Pancreas (tissue), 10 donors: ENCODE results near the gene FAM222A. TPM values are rescaled to one million over a fixed set of nuclear protein-coding genes. Genes with fewer than 3 reads are reported as not detected.

Source experiments
- ATAC-seq, 4 donors: fragments of 200-7000 bp; cut with Tn5 transposase; one replicate each; pipeline versions ENCODE4 v1.8.0 to v1.9.1; 2020; ENCODE audit warnings: mild to moderate bottlenecking in 4 of 4, moderate library complexity in 4 of 4
- DNase-seq, 6 donors: peaks; one replicate each; pipeline ENCODE4 v3.0.0-alpha.2; 2020
- FAIRE-seq: peaks from 2 replicates; lab custom pipeline; 2012; peaks lifted over from hg19 to GRCh38; lab: Jason Lieb, UNC
- H3K27ac ChIP-seq, 4 donors: fragments of 200-600 bp; sonication (generic); 1 replicate in 3 of 4; 2 replicates in 1 of 4; pipeline versions ENCODE4 v1.5.0 to v1.8.0; 2020
- H3K27me3 ChIP-seq, 4 donors: fragments of 200-600 bp; one replicate each; pipeline ENCODE4 v1.8.0; 2021
- H3K36me3 ChIP-seq, 3 donors: fragments of 200-600 bp; sonication (generic) in 1 of 3; one replicate each; pipeline versions ENCODE4 v1.5.0 to v1.8.0; 2020 to 2021
- H3K4me1 ChIP-seq, 3 donors: fragments of 200-600 bp; one replicate each; pipeline ENCODE4 v1.8.0; 2021
- H3K4me3 ChIP-seq, 4 donors: fragments of 200-600 bp; sonication (generic) in 2 of 4; one replicate each; pipeline versions ENCODE4 v1.5.0 to v1.8.0; 2020 to 2021
- H3K9me3 ChIP-seq, 4 donors: fragments of 200-600 bp; one replicate each; pipeline ENCODE4 v1.8.0; 2021
- CTCF ChIP-seq, 4 donors: fragments of 200-600 bp; sonication (generic) in 3 of 4; IDR thresholded peaks; one replicate each; pipeline versions ENCODE4 v1.5.0 to v1.8.0; 2021; ENCODE audit warnings: antibody characterized with exemption in 4 of 4
- WGBS, 2 donors: extraction: QIAGEN DNeasy Blood & Tissue Kit; methylation state at CpG; one replicate each; pipeline ENCODE4 v1.1.7; 2013; 5-methylcytosine and 5-hydroxymethylcytosine counted together
- intact Hi-C, 3 donors: fragments of 100-400 bp; cut with DNase I; formaldehyde crosslinking; loops; one replicate each; pipeline versions ENCODE4 v1.11.1 to v1.14.2; 2022
- polyA plus RNA-seq, 2 donors: library from polyadenylated mRNA; stranded (reverse); fragments of 200-250 nt; gene quantifications; one replicate each; pipeline ENCODE4 v1.2.3, GENCODE V29; 2013
- total RNA-seq, 6 donors: library from RNA; stranded (reverse); fragmentation: NEBNext Ultra II Directional in 4 of 6; extraction: Animal tissue kit (Norgen Biotek cat#: 25700) in 4 of 6; gene quantifications; one replicate each; pipeline versions ENCODE4 v1.2.1 to v1.2.4, GENCODE V29; 2021 to 2023
- donor health status: healthy with polysubstance abuse.
- donor health status: DM: no; HTN: no; CAD: no; lungs with moderate emphysema.
- donor health status: DM: no; HTN: no; CAD: no.
- donor health status: control.
- donor health status: control.
- donor health status: Bipolar disorder and iron deficiency.
- donor health status: DM: yes; HTN: yes; CAD: no.
- donor health status: DM: no; HTN: no; CAD: no.
- donor health status: DM: no; HTN: no; CAD: no.
- donor health status: DM: yes; HTN: yes; CAD: no.

Gene FAM222A
- total and polyA plus RNA-seq, 8 donors, result 2.1 to 14.6 (median 3.8) TPM

GRCh38 chr12:109764123-109764522 is 50.5 kb downstream of the FAM222A start:
- ATAC-seq, result no peak
- intact Hi-C loops, result no loop called here
- Histone ChIP-seq H3K27me3 (no peaks in the 10 kb centered on the region), H3K4me3 (no peak overlapping the region), H3K4me1 (peaks cover 0 to 4% (median 0%) of the 10 kb centered on the region in 3 donors), H3K27ac (no peak overlapping the region), H3K36me3 (no peaks in the 10 kb centered on the region), H3K9me3 (no peaks in the 10 kb centered on the region)
- peak in 1 of 6 donors; percentile 3 for DNase-seq
- no peak for FAIRE-seq
- TF ChIP-seq CTCF (IDR thresholded peaks at IDR 0.05), result no peak
- 92 to 93% methylated on average over 3 of the region's 3 CpGs for WGBS, 2 donors

GRCh38 chr12:109764776-109765445 is 51.3 kb downstream of the FAM222A start:
- ATAC-seq, result no peak
- DNase-seq, result peak in 1 of 6 donors; percentile 3
- no peaks in the 10 kb centered on the region for H3K27me3 ChIP-seq
- no peak overlapping the region for H3K27ac ChIP-seq
- no peak overlapping the region for H3K4me3 ChIP-seq
- H3K9me3 ChIP-seq, result no peaks in the 10 kb centered on the region
- intact Hi-C loops, result no loop called here
- no peak for FAIRE-seq
- TF ChIP-seq CTCF (IDR thresholded peaks at IDR 0.05), result no peak
- H3K36me3 ChIP-seq, result no peaks in the 10 kb centered on the region
- WGBS, 2 donors, result 88 to 89% methylated on average over 18 of the region's 18 CpGs
- peaks cover 0 to 4% (median 0%) of the 10 kb centered on the region in 3 donors for H3K4me1 ChIP-seq

GRCh38 chr12:109765446-109765810 is 51.8 kb downstream of the FAM222A start:
- intact Hi-C loops, result no loop called here
- no peak for DNase-seq
- H3K27ac ChIP-seq, result no peak overlapping the region
- no peaks in the 10 kb centered on the region for H3K9me3 ChIP-seq
- WGBS, 2 donors, result 89 to 98% methylated on average over 6 of the region's 6 CpGs
- no peak for TF ChIP-seq CTCF (IDR thresholded peaks at IDR 0.05)
- H3K36me3 ChIP-seq, result no peaks in the 10 kb centered on the region
- H3K27me3 ChIP-seq, result no peaks in the 10 kb centered on the region
- H3K4me3 ChIP-seq, result no peak overlapping the region
- FAIRE-seq, result no peak
- H3K4me1 ChIP-seq, result peaks cover 0 to 4% (median 0%) of the 10 kb centered on the region in 3 donors
- no peak for ATAC-seq

GRCh38 chr12:109766251-109766778 is 52.7 kb downstream of the FAM222A start:
- H3K27ac ChIP-seq, result peak overlapping the region in 2 of 4 donors; percentile 8 to 28
- H3K36me3 ChIP-seq, result no peaks in the 10 kb centered on the region
- H3K9me3 ChIP-seq, result no peaks in the 10 kb centered on the region
- ATAC-seq, result peak in 3 of 4 donors; percentile 19 to 61 (median 51)
- FAIRE-seq, result no peak
- no peak for TF ChIP-seq CTCF (IDR thresholded peaks at IDR 0.05)
- WGBS, 2 donors, result 77% methylated on average over 12 of the region's 12 CpGs
- H3K27me3 ChIP-seq, result no peaks in the 10 kb centered on the region
- DNase-seq, result no peak
- H3K4me3 ChIP-seq, result no peak overlapping the region
- no peaks in the 10 kb centered on the region for H3K4me1 ChIP-seq
- intact Hi-C loops, result no loop called here

- FAIRE-seq, result no peak
- Histone ChIP-seq H3K4me1 (no peaks in the 10 kb centered on the region), H3K9me3 (no peaks in the 10 kb centered on the region), H3K36me3 (no peaks in the 10 kb centered on the region), H3K27me3 (no peaks in the 10 kb centered on the region), H3K4me3 (no peak overlapping the region), H3K27ac (no peak overlapping the region)
- ATAC-seq, result no peak
- 88 to 92% methylated on average over 4 of the region's 4 CpGs for WGBS, 2 donors
- no peak for TF ChIP-seq CTCF (IDR thresholded peaks at IDR 0.05)
- no peak for DNase-seq
- intact Hi-C loops, result no loop called here
These were observed 53.8 kb downstream of the FAM222A start for GRCh38 chr12:109767456-109767855.
